Stomach smooth muscle (tissue), 2 donors: ENCODE data around the gene RNF225.

Experiments used
- H3K27ac ChIP-seq: one replicate; pipeline ENCODE4 v1.7.0; 2013; ENCODE audit warnings: mild to moderate bottlenecking, low read length, inconsistent platforms
- H3K27me3 ChIP-seq, 2 donors: one replicate each; pipeline ENCODE4 v1.7.0; 2013; ENCODE audit warnings: low read length in 2 of 2; ENCODE audit not compliant: insufficient read depth in 2 of 2, control insufficient read depth in 1 of 2
- H3K36me3 ChIP-seq, 2 donors: one replicate each; pipeline ENCODE4 v1.7.0; 2013; ENCODE audit warnings: low read length in 2 of 2; ENCODE audit not compliant: control insufficient read depth in 2 of 2, insufficient read depth in 2 of 2
- H3K4me1 ChIP-seq: one replicate; pipeline ENCODE4 v1.7.0; 2013; ENCODE audit warnings: low read length; ENCODE audit not compliant: control insufficient read depth, insufficient read depth
- H3K4me3 ChIP-seq, 2 donors: one replicate each; pipeline ENCODE4 v1.7.0; 2013; ENCODE audit warnings: low read length in 2 of 2
- H3K9ac ChIP-seq, 2 donors: one replicate each; pipeline ENCODE4 v1.7.0; 2013; ENCODE audit warnings: low read length in 2 of 2, mild to moderate bottlenecking in 1 of 2
- H3K9me3 ChIP-seq, 2 donors: one replicate each; pipeline ENCODE4 v1.7.0; 2013; ENCODE audit warnings: low read length in 2 of 2; ENCODE audit not compliant: control insufficient read depth in 2 of 2
- donor health status: healthy.
- donor health status: Pancreatic carcinoma.

RNF225 gene

GRCh38 chr19:58394821-58395219, 636 bp upstream of the RNF225 start:
- Histone ChIP-seq H3K4me3 (no peak overlapping the region), H3K4me1 (peaks cover 7% of the 10 kb centered on the region), H3K9me3 (no peaks in the 10 kb centered on the region), H3K36me3 (peaks cover 26 to 29% of the 10 kb centered on the region in 2 donors), H3K27ac (no peak overlapping the region), H3K27me3 (peaks cover 25% of the 10 kb centered on the region in 2 donors), H3K9ac (no peak overlapping the region)

- H3K27ac ChIP-seq, result no peak overlapping the region
- peaks cover 24 to 26% of the 10 kb centered on the region in 2 donors for H3K36me3 ChIP-seq
- no peak overlapping the region for H3K9ac ChIP-seq
- H3K9me3 ChIP-seq, result no peaks in the 10 kb centered on the region
- H3K4me3 ChIP-seq, result no peak overlapping the region
- peaks cover 25% of the 10 kb centered on the region in 2 donors for H3K27me3 ChIP-seq
- H3K4me1 ChIP-seq, result peaks cover 15% of the 10 kb centered on the region
Observed at GRCh38 chr19:58395979-58396627, 647 bp downstream of the RNF225 start.

GRCh38 chr19:58396691-58397532, 1.5 kb downstream of the RNF225 start:
- Histone ChIP-seq H3K9ac (no peak overlapping the region), H3K9me3 (no peaks in the 10 kb centered on the region), H3K36me3 (peaks cover 24 to 26% of the 10 kb centered on the region in 2 donors), H3K27me3 (peaks cover 25% of the 10 kb centered on the region in 2 donors), H3K4me1 (peaks cover 18% of the 10 kb centered on the region), H3K4me3 (no peak overlapping the region), H3K27ac (no peak overlapping the region)

GRCh38 chr19:58397533-58398037, 2.1 kb downstream of the RNF225 start:
- Histone ChIP-seq H3K9me3 (no peaks in the 10 kb centered on the region), H3K4me1 (peaks cover 20% of the 10 kb centered on the region), H3K9ac (no peak overlapping the region), H3K36me3 (peaks cover 24 to 26% of the 10 kb centered on the region in 2 donors), H3K4me3 (no peak overlapping the region), H3K27ac (no peak overlapping the region), H3K27me3 (peaks cover 25% of the 10 kb centered on the region in 2 donors)

- no peaks in the 10 kb centered on the region for H3K9me3 ChIP-seq
- no peak overlapping the region for H3K27ac ChIP-seq
- no peak overlapping the region for H3K4me3 ChIP-seq
- no peak overlapping the region for H3K9ac ChIP-seq
- H3K36me3 ChIP-seq, result peaks cover 19 to 21% of the 10 kb centered on the region in 2 donors
- peaks cover 25% of the 10 kb centered on the region in 2 donors for H3K27me3 ChIP-seq
- peaks cover 20% of the 10 kb centered on the region for H3K4me1 ChIP-seq
Observed at GRCh38 chr19:58398087-58398486, 2.6 kb downstream of the RNF225 start.

- Histone ChIP-seq H3K27me3 (peaks cover 25% of the 10 kb centered on the region in 2 donors), H3K36me3 (peaks cover 15 to 17% of the 10 kb centered on the region in 2 donors), H3K9me3 (no peaks in the 10 kb centered on the region), H3K4me3 (no peak overlapping the region), H3K27ac (no peak overlapping the region), H3K9ac (no peak overlapping the region), H3K4me1 (peaks cover 20% of the 10 kb centered on the region)
Observed at GRCh38 chr19:58398545-58398944, 3.1 kb downstream of the RNF225 start.

- Histone ChIP-seq H3K27me3 (peaks cover 25% of the 10 kb centered on the region in 2 donors), H3K4me1 (peaks cover 20% of the 10 kb centered on the region), H3K9ac (no peak overlapping the region), H3K36me3 (peaks cover 2 to 3% of the 10 kb centered on the region in 2 donors), H3K9me3 (no peaks in the 10 kb centered on the region), H3K4me3 (peak overlapping the region in 1 of 2 donors; percentile 87), H3K27ac (no peak overlapping the region)
Observed at GRCh38 chr19:58399903-58400302, 4.4 kb downstream of the RNF225 start.

GRCh38 chr19:58400316-58400915, 5.0 kb downstream of the RNF225 start:
- Histone ChIP-seq H3K36me3 (no peaks in the 10 kb centered on the region), H3K4me1 (peaks cover 20% of the 10 kb centered on the region), H3K27ac (no peak overlapping the region), H3K4me3 (peak overlapping the region; percentile 87 to 96), H3K27me3 (peaks cover 22 to 23% of the 10 kb centered on the region in 2 donors), H3K9me3 (no peaks in the 10 kb centered on the region), H3K9ac (peak overlapping the region; percentile 66 to 79)

GRCh38 chr19:58400916-58401839, 5.7 kb downstream of the RNF225 start:
- Histone ChIP-seq H3K27me3 (peaks cover 15 to 16% of the 10 kb centered on the region in 2 donors), H3K27ac (no peak overlapping the region), H3K4me1 (peaks cover 17% of the 10 kb centered on the region), H3K36me3 (no peaks in the 10 kb centered on the region), H3K4me3 (peak overlapping the region; percentile 87 to 96), H3K9me3 (no peaks in the 10 kb centered on the region), H3K9ac (peak overlapping the region; percentile 67 to 79)
